HCT116 (cell line): ENCODE data around the gene BATF3. TPM values are rescaled to one million over a fixed set of nuclear protein-coding genes. Genes with fewer than 3 reads are reported as not detected.

Experiments used
- ATAC-seq: fragments of 200-7000 bp; cut with Tn5 transposase; 2 replicates; pipeline ENCODE4 v1.9.1; 2020; ENCODE audit warnings: mild to moderate bottlenecking, moderate library complexity
- BruUV-seq: library from RNA; stranded (reverse); fragments of 400-500 nt; replicated peaks from 2 replicates; lab custom pipeline; 2021; lab: Mats Ljungman, UMichigan
- CTCF ChIA-PET: fragments of 300-600 bp; sonication (Branson Sonifier 250); formaldehyde crosslinking; loops from one replicate; lab custom pipeline; 2021; ENCODE audit warnings: antibody characterized with exemption; lab: Charles Lee
- POLR2A ChIA-PET: fragments of 300-600, 350-600 bp; sonication (Branson Sonifier 250); formaldehyde crosslinking; loops from one replicate; lab custom pipeline; 2021; ENCODE audit warnings: antibody characterized with exemption; lab: Charles Lee
- RAD21 ChIA-PET, 2 experiments: fragments of 300-600 bp; sonication (Branson Sonifier 250); formaldehyde crosslinking; loops; one replicate each; lab custom pipeline; 2023; ENCODE audit warnings: low total read pairs in 2 of 2; ENCODE audit not compliant: uncharacterized antibody in 2 of 2, unreplicated experiment in 2 of 2, low non-redundant PET in 1 of 2; lab: Charles Lee
- DNase-seq: peaks from one replicate; pipeline ENCODE4 v3.0.0-alpha.2; 2010; ENCODE audit warnings: low read depth, low spot score
- H2AFZ ChIP-seq: fragments of 200-600 bp; shearing (Covaris generic), sonication (generic); 2 replicates; pipeline ENCODE4 v1.6.1; 2017; ENCODE audit warnings: low read depth, mixed run types, mixed read lengths, antibody characterized with exemption, low read length; ENCODE audit not compliant: poor library complexity, severe bottlenecking
- H3K27ac ChIP-seq: 2 replicates; pipeline ENCODE4 v1.5.1; 2012; ENCODE audit warnings: low read depth, low read length
- H3K27me3 ChIP-seq: fragments of 200-600 bp; sonication (generic); 2 replicates; pipeline ENCODE4 v1.6.1; 2016; ENCODE audit warnings: mixed run types, low read length, mixed read lengths; ENCODE audit not compliant: insufficient read depth
- H3K36me3 ChIP-seq, 2 experiments: fragments of 200-500 bp in 1 of 2; fragments of 200-600 bp in 1 of 2; sonication (Bioruptor generic) in 1 of 2; sonication (generic) in 1 of 2; 2 replicates each; pipeline versions ENCODE4 v1.5.1 to v1.6.1; 2014 to 2016; ENCODE audit warnings: low read length in 2 of 2, inconsistent platforms in 1 of 2, mixed read lengths in 1 of 2, mixed run types in 1 of 2; ENCODE audit not compliant: insufficient read depth in 2 of 2, control insufficient read depth in 1 of 2
- H3K4me1 ChIP-seq, 2 experiments: fragments of 200-600 bp in 1 of 2; sonication (generic) in 1 of 2; 2 replicates each; pipeline versions ENCODE4 v1.5.1 to v1.6.1; 2012 to 2017; ENCODE audit warnings: low read length in 2 of 2, inconsistent platforms in 1 of 2, mild to moderate bottlenecking in 1 of 2, mixed read lengths in 1 of 2, mixed run types in 1 of 2, moderate library complexity in 1 of 2; ENCODE audit not compliant: insufficient read depth in 2 of 2, control insufficient read depth in 1 of 2
- H3K4me2 ChIP-seq: fragments of 200-600 bp; sonication (generic); 2 replicates; pipeline ENCODE4 v1.6.1; 2017; ENCODE audit warnings: mixed run types, low read length, mixed read lengths
- H3K4me3 ChIP-seq, 2 experiments: fragments of 200-600 bp in 1 of 2; sonication (generic) in 1 of 2; replicated peaks in 1 of 2; 2 replicates each; pipeline ENCODE4 v1.5.1; 2011 to 2016; ENCODE audit warnings: low read length in 2 of 2, control low read depth in 1 of 2, low read depth in 1 of 2, mild to moderate bottlenecking in 1 of 2, mixed read lengths in 1 of 2, mixed run types in 1 of 2
- H3K79me2 ChIP-seq: fragments of 200-600 bp; sonication (generic); 2 replicates; pipeline ENCODE4 v1.6.1; 2017; ENCODE audit warnings: mild to moderate bottlenecking, mixed run types, low read length, moderate library complexity, mixed read lengths; ENCODE audit not compliant: insufficient read depth
- H3K9ac ChIP-seq: fragments of 200-600 bp; sonication (generic); 2 replicates; pipeline ENCODE4 v1.6.1; 2016; ENCODE audit warnings: low read length, mixed read lengths
- H3K9me2 ChIP-seq: fragments of 200-600 bp; sonication (generic), shearing (Covaris generic); 2 replicates; pipeline ENCODE4 v1.6.1; 2017; ENCODE audit warnings: mixed run types, mild to moderate bottlenecking, moderate library complexity; ENCODE audit not compliant: insufficient read depth
- H3K9me3 ChIP-seq, 2 experiments: fragments of 200-500 bp in 1 of 2; fragments of 200-600 bp in 1 of 2; sonication (Bioruptor generic) in 1 of 2; sonication (generic) in 1 of 2; 2 replicates each; pipeline ENCODE4 v1.6.1; 2014 to 2017; ENCODE audit warnings: low read length in 2 of 2, mixed read lengths in 2 of 2, inconsistent platforms in 1 of 2, low read depth in 1 of 2, mild to moderate bottlenecking in 1 of 2, mixed run types in 1 of 2, moderate library complexity in 1 of 2; ENCODE audit not compliant: control insufficient read depth in 1 of 2, insufficient read depth in 1 of 2
- H4K20me1 ChIP-seq: fragments of 200-600 bp; sonication (generic), shearing (Covaris generic); 2 replicates; pipeline ENCODE4 v1.6.1; 2017; ENCODE audit warnings: mixed run types, mild to moderate bottlenecking, moderate library complexity; ENCODE audit not compliant: insufficient read depth
- CEBPB ChIP-seq: IDR thresholded peaks from 2 replicates; pipeline ENCODE4 v1.6.1; 2012; ENCODE audit warnings: low read depth
- CTCF ChIP-seq, 3 experiments: fragments of 200-600 bp in 1 of 3; sonication (generic) in 1 of 3; IDR thresholded peaks in 2 of 3; conservative IDR thresholded peaks in 1 of 3; 2 replicates each; pipeline ENCODE4 v1.5.1; 2012 to 2017; ENCODE audit warnings: low read depth in 2 of 3, low read length in 2 of 3, antibody characterized with exemption in 1 of 3, borderline replicate concordance in 1 of 3, control low read depth in 1 of 3, mild to moderate bottlenecking in 1 of 3, mixed read lengths in 1 of 3, mixed run types in 1 of 3, moderate library complexity in 1 of 3; ENCODE audit not compliant: insufficient read depth in 1 of 3
- RAD21 ChIP-seq: IDR thresholded peaks from 2 replicates; pipeline ENCODE4 v1.6.1; 2012; ENCODE audit warnings: low read depth, mild to moderate bottlenecking
- SRF ChIP-seq: IDR thresholded peaks from 2 replicates; pipeline ENCODE4 v1.6.1; 2012; ENCODE audit warnings: low read depth
- TCF7L2 ChIP-seq: IDR thresholded peaks from 2 replicates; pipeline ENCODE4 v1.7.0; 2011; ENCODE audit warnings: borderline replicate concordance, inconsistent platforms; ENCODE audit not compliant: insufficient read depth, insufficient read length; ENCODE audit errors: extremely low read depth
- intact Hi-C: fragments of 100-400 bp; cut with micrococcal nuclease; formaldehyde crosslinking; loops from 2 replicates; pipeline ENCODE4 v1.10.0; 2022
- total RNA-seq: library from RNA; stranded (reverse); gene quantifications from one replicate; pipeline ENCODE4 v1.2.1, GENCODE V29; 2021; ENCODE audit not compliant: unreplicated experiment
- TF ChIP-seq, protein P1 (sequence below): IDR thresholded peaks from 2 replicates; pipeline ENCODE4 v1.6.1; 2012; ENCODE audit warnings: low read depth

Gene BATF3
- total RNA-seq, 1 experiment from 2014 or later: 4.8 TPM

DNA sequence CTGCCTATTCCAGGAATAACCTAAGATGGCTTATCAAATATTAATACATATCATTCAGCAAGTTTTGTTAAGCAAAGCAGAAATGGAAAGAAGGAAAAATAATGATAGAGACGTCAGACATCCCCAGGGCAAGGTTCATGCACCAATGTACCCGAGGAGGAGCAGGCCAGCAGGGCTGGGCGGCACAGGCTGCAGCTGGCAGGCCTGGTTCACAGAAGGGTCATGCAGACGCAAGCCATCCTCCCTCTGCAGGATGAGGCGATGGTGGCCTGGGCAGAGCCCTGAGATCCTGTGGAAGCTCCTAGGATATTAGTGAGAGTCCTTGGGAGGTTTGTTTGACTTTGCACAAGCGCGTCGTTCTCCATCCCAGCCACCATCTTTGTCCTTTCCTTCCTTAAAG is 30.0 kb downstream of the BATF3 start:
- no peaks in the 10 kb centered on the region for H4K20me1 ChIP-seq
- ChIA-PET RAD21 (no interaction called here), CTCF (no interaction called here), POLR2A (no interaction called here)
- H3K27me3 ChIP-seq: no peaks in the 10 kb centered on the region
- peaks cover 7 to 26% of the 10 kb centered on the region in 2 experiments; a peak in 3 of 4 replicates for H3K4me1 ChIP-seq
- DNase-seq: no peak
- intact Hi-C loops: no loop called here
- TF ChIP-seq, protein P1, sequence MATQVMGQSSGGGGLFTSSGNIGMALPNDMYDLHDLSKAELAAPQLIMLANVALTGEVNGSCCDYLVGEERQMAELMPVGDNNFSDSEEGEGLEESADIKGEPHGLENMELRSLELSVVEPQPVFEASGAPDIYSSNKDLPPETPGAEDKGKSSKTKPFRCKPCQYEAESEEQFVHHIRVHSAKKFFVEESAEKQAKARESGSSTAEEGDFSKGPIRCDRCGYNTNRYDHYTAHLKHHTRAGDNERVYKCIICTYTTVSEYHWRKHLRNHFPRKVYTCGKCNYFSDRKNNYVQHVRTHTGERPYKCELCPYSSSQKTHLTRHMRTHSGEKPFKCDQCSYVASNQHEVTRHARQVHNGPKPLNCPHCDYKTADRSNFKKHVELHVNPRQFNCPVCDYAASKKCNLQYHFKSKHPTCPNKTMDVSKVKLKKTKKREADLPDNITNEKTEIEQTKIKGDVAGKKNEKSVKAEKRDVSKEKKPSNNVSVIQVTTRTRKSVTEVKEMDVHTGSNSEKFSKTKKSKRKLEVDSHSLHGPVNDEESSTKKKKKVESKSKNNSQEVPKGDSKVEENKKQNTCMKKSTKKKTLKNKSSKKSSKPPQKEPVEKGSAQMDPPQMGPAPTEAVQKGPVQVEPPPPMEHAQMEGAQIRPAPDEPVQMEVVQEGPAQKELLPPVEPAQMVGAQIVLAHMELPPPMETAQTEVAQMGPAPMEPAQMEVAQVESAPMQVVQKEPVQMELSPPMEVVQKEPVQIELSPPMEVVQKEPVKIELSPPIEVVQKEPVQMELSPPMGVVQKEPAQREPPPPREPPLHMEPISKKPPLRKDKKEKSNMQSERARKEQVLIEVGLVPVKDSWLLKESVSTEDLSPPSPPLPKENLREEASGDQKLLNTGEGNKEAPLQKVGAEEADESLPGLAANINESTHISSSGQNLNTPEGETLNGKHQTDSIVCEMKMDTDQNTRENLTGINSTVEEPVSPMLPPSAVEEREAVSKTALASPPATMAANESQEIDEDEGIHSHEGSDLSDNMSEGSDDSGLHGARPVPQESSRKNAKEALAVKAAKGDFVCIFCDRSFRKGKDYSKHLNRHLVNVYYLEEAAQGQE: no peak
- TF ChIP-seq TCF7L2: no peak
- TF ChIP-seq SRF: no peak
- H3K9me2 ChIP-seq: no peaks in the 10 kb centered on the region
- H3K79me2 ChIP-seq: no peaks in the 10 kb centered on the region
- no TSS peak for BruUV-seq
- H2AFZ ChIP-seq: no peak overlapping the region
- ATAC-seq: no peak
- no peak overlapping the region for H3K9ac ChIP-seq
- H3K27ac ChIP-seq: no peak overlapping the region
- no peaks in the 10 kb centered on the region for H3K36me3 ChIP-seq
- no peaks in the 10 kb centered on the region for H3K9me3 ChIP-seq
- H3K4me3 ChIP-seq: no peak overlapping the region
- no peak overlapping the region for H3K4me2 ChIP-seq

GRCh38 chr1:212669102-212669501 is 30.5 kb downstream of the BATF3 start:
- Histone ChIP-seq H3K9me2 (no peaks in the 10 kb centered on the region), H3K9ac (no peak overlapping the region), H3K4me2 (no peak overlapping the region), H3K9me3 (no peaks in the 10 kb centered on the region), H4K20me1 (no peaks in the 10 kb centered on the region), H3K4me3 (no peak overlapping the region), H2AFZ (peak overlapping the region; percentile 28), H3K27ac (no peak overlapping the region), H3K27me3 (no peaks in the 10 kb centered on the region), H3K36me3 (no peaks in the 10 kb centered on the region), H3K79me2 (no peaks in the 10 kb centered on the region), H3K4me1 (peaks cover 7 to 26% of the 10 kb centered on the region in 2 experiments; a peak in 3 of 4 replicates)
- DNase-seq: peak; percentile 10
- ChIA-PET RAD21 (no interaction called here), CTCF (interaction anchor here (0.9 kb wide), 1 partner anchor 13 kb away, joined by 3 read pairs; no protein-coding TSS in a partner anchor), POLR2A (no interaction called here)
- no TSS peak for BruUV-seq
- intact Hi-C loops: no loop called here
- no peak for ATAC-seq
- TF ChIP-seq CTCF (IDR thresholded peaks at IDR 0.05 in 2 of 3, conservative IDR thresholded peaks at IDR 0.05 in 1 of 3; ENCODE audit: borderline replicate concordance in 1 of 3, insufficient read depth in 1 of 3, low read depth in 2 of 3, low read length in 2 of 3) (peak; percentile 42 to 45 (median 42); a peak in 5 of 6 replicates), CEBPB (no peak), RAD21 (peak; percentile 60)
